ENCODE results near the gene LPP. TPM values are rescaled to one million over a fixed set of nuclear protein-coding genes. Genes with fewer than 3 reads are reported as not detected.

The LPP gene
- total RNA-seq, 1 experiment from 2014 or later = 54.0 TPM

DNA sequence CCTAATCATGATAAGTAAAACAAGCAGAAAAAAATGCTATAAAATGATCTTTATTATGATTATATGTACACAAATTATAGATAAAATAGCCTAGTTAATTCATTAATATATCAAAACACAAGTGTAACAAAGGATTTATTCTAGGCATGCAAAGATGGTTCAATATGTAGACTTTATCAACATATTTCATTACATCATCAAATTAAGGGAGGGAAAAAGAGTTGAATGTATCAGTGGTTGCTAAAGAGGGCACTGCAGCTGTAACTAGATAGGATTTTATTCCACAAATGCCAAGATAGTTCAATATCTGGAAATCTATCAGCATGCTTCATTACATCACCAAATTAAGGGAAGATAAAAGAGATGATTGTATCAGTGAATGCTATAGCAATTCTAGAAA is 248.3 kb downstream of the LPP start:
- TF ChIP-seq EZH2 (IDR thresholded peaks at IDR 0.05) = no peak
- TF ChIP-seq ZFX (IDR thresholded peaks at IDR 0.05) = no peak
- TF ChIP-seq, protein P1, sequence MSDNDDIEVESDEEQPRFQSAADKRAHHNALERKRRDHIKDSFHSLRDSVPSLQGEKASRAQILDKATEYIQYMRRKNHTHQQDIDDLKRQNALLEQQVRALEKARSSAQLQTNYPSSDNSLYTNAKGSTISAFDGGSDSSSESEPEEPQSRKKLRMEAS (IDR thresholded peaks at IDR 0.05) = no peak
- TF ChIP-seq ZBTB33 (IDR thresholded peaks at IDR 0.05; ENCODE audit: extremely low read depth, insufficient replicate concordance, low read length) = no peak
- TF ChIP-seq, protein P2, sequence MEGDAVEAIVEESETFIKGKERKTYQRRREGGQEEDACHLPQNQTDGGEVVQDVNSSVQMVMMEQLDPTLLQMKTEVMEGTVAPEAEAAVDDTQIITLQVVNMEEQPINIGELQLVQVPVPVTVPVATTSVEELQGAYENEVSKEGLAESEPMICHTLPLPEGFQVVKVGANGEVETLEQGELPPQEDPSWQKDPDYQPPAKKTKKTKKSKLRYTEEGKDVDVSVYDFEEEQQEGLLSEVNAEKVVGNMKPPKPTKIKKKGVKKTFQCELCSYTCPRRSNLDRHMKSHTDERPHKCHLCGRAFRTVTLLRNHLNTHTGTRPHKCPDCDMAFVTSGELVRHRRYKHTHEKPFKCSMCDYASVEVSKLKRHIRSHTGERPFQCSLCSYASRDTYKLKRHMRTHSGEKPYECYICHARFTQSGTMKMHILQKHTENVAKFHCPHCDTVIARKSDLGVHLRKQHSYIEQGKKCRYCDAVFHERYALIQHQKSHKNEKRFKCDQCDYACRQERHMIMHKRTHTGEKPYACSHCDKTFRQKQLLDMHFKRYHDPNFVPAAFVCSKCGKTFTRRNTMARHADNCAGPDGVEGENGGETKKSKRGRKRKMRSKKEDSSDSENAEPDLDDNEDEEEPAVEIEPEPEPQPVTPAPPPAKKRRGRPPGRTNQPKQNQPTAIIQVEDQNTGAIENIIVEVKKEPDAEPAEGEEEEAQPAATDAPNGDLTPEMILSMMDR (IDR thresholded peaks at IDR 0.05 in 2 of 3, conservative IDR thresholded peaks at IDR 0.05 in 1 of 3; ENCODE audit: borderline replicate concordance in 1 of 3, insufficient read depth in 1 of 3, low read depth in 2 of 3, low read length in 2 of 3) = no peak
- TF ChIP-seq JUND (IDR thresholded peaks at IDR 0.05) = no peak
- TF ChIP-seq ATF3 (IDR thresholded peaks at IDR 0.05) = no peak
- no peak for TF ChIP-seq SRF (IDR thresholded peaks at IDR 0.05; ENCODE audit: low read depth)
- no peak for TF ChIP-seq EGR1 (IDR thresholded peaks at IDR 0.05; ENCODE audit: low read depth)
- no peak for TF ChIP-seq CBX3 (IDR thresholded peaks at IDR 0.05; ENCODE audit: low read depth)
- TF ChIP-seq SP1 (IDR thresholded peaks at IDR 0.05; ENCODE audit: low read depth) = no peak
- TF ChIP-seq YY1 (IDR thresholded peaks at IDR 0.05; ENCODE audit: extremely low read depth, insufficient replicate concordance, low read depth, low read length) = no peak
- no peak for TF ChIP-seq SIN3A (IDR thresholded peaks at IDR 0.05; ENCODE audit: low read depth)
- TF ChIP-seq POLR2AphosphoS5 (IDR thresholded peaks at IDR 0.05; ENCODE audit: low read depth, low read length) = no peak
- TF ChIP-seq POLR2A (IDR thresholded peaks at IDR 0.05; ENCODE audit: borderline replicate concordance, extremely low read depth, insufficient read depth, insufficient read length) = no peak
- no peak overlapping the region for H3K4me2 ChIP-seq (ENCODE audit: low read length)
- no peak for DNase-seq (ENCODE audit: low read depth, low spot score)
- no peak overlapping the region for H3K27ac ChIP-seq (ENCODE audit: low read depth, low read length)
- ChIA-PET CTCF (no interaction called here), POLR2A (no interaction called here), RAD21 (ENCODE audit: low non-redundant PET in 1 of 2, low total read pairs in 2 of 2, uncharacterized antibody in 2 of 2, unreplicated experiment in 2 of 2) (no interaction called here)
- H3K27me3 ChIP-seq (ENCODE audit: insufficient read depth, low read length) = no peaks in the 10 kb centered on the region
- intact Hi-C loops (cut with micrococcal nuclease) = no loop called here
- H3K9me2 ChIP-seq (ENCODE audit: insufficient read depth) = no peaks in the 10 kb centered on the region
- H3K4me1 ChIP-seq (ENCODE audit: control insufficient read depth in 1 of 2, insufficient read depth in 2 of 2, low read length in 2 of 2) = no peaks in the 10 kb centered on the region
- no peak overlapping the region for H2AFZ ChIP-seq (ENCODE audit: low read depth, low read length, poor library complexity, severe bottlenecking)
- BruUV-seq (replicated peaks) = no TSS peak
- H4K20me1 ChIP-seq (ENCODE audit: insufficient read depth) = no peaks in the 10 kb centered on the region
- no peaks in the 10 kb centered on the region for H3K36me3 ChIP-seq (ENCODE audit: control insufficient read depth in 1 of 2, insufficient read depth in 2 of 2, low read length in 2 of 2)
- ATAC-seq = no peak
- H3K9ac ChIP-seq (ENCODE audit: low read length) = no peak overlapping the region
- H3K79me2 ChIP-seq (ENCODE audit: insufficient read depth, low read length) = peaks cover 6% of the 10 kb centered on the region; the same call in 1 of the 2 replicates
- H3K4me3 ChIP-seq (replicated peaks in 1 of 2; ENCODE audit: low read depth in 1 of 2, low read length in 2 of 2) = no peak overlapping the region
- H3K9me3 ChIP-seq (ENCODE audit: control insufficient read depth in 1 of 2, insufficient read depth in 1 of 2, low read depth in 1 of 2, low read length in 2 of 2) = no peaks in the 10 kb centered on the region
